NCI-H2171 (cell line): Measurements from ENCODE around the gene SOCS1.

Source experiments
- DNase-seq: peaks from one replicate; lab custom pipeline; 2025; lab: John Stamatoyannopoulos, UW

The SOCS1 gene

GRCh38 chr16:11283820-11284248 is 27.8 kb upstream of the SOCS1 start:
- DNase-seq = no peak

GRCh38 chr16:11280616-11281522 is 24.9 kb upstream of the SOCS1 start, which contains the start of gene PRM1:
Gene PRM1 (minus strand): TSS chr16:11281330. CDS start chr16:11281238, 92 bp downstream.
- DNase-seq = no peak

GRCh38 chr16:11278681-11279628 is 23.0 kb upstream of the SOCS1 start:
- no peak for DNase-seq

GRCh38 chr16:11277607-11278337 is 21.8 kb upstream of the SOCS1 start:
- no peak for DNase-seq

- DNase-seq = no peak
Observed at GRCh38 chr16:11276896-11277593, 21.0 kb upstream of the SOCS1 start.

- no peak for DNase-seq
Observed at GRCh38 chr16:11276143-11276895, 20.3 kb upstream of the SOCS1 start, which contains the start of gene PRM2. Gene PRM2 (minus strand): TSS chr16:11276480. CDS start chr16:11276370, 110 bp downstream.

- DNase-seq = no peak
Observed at GRCh38 chr16:11274964-11275363, 19.0 kb upstream of the SOCS1 start.

- DNase-seq = no peak
Observed at GRCh38 chr16:11273721-11274324, 17.8 kb upstream of the SOCS1 start.

- no peak for DNase-seq
Observed at GRCh38 chr16:11272921-11273720, 17.1 kb upstream of the SOCS1 start, which contains the start of gene PRM3. Gene PRM3 (minus strand): TSS chr16:11273629. CDS start chr16:11273595, 34 bp downstream.

- DNase-seq = no peak
Observed at GRCh38 chr16:11272484-11272883, 16.5 kb upstream of the SOCS1 start.

- no peak for DNase-seq
Observed at GRCh38 chr16:11271610-11272009, 15.6 kb upstream of the SOCS1 start.

- no peak for DNase-seq
Observed at GRCh38 chr16:11270602-11271162, 14.7 kb upstream of the SOCS1 start.

- no peak for DNase-seq
Observed at GRCh38 chr16:11268921-11269375, 12.9 kb upstream of the SOCS1 start, which contains the start of gene TNP2. Gene TNP2 (minus strand): TSS chr16:11269325. CDS start chr16:11269262, 63 bp downstream.

- DNase-seq = no peak
Observed at GRCh38 chr16:11265124-11265523, 9.1 kb upstream of the SOCS1 start.

- no peak for DNase-seq
Observed at GRCh38 chr16:11264155-11264832, 8.3 kb upstream of the SOCS1 start.

- DNase-seq = no peak
Observed at GRCh38 chr16:11263737-11264136, 7.7 kb upstream of the SOCS1 start.

- DNase-seq = no peak
Observed at GRCh38 chr16:11262915-11263314, 6.9 kb upstream of the SOCS1 start.

- no peak for DNase-seq
Observed at GRCh38 chr16:11260596-11260966, 4.6 kb upstream of the SOCS1 start.
